ENCODE results near the gene SMIM7.
A peak's percentile ranks its signal among the peaks of the same experiment; 100 is the strongest.
"Not testable (repeated sequence)": the region's sequence is repeated elsewhere in the genome, so short reads cannot be mapped to it uniquely, and the experiment has no call there.

The SMIM7 gene

GRCh38 chr19:16654140-16654539 lies 5.8 kb downstream of the SMIM7 start:
- DNase-seq = no peak

GRCh38 chr19:16652854-16653253 lies 7.1 kb downstream of the SMIM7 start:
- DNase-seq = no peak

- DNase-seq = not testable (repeated sequence)
These were observed 8.3 kb downstream of the SMIM7 start for GRCh38 chr19:16651421-16652188.

- no peak for DNase-seq
These were observed 9.1 kb downstream of the SMIM7 start for GRCh38 chr19:16650821-16651220.

- no peak for DNase-seq
These were observed 10.2 kb downstream of the SMIM7 start for GRCh38 chr19:16649734-16650133.

GRCh38 chr19:16645140-16645539 lies 14.8 kb downstream of the SMIM7 start:
- no peak for DNase-seq

GRCh38 chr19:16641695-16642094 lies 18.2 kb downstream of the SMIM7 start:
- no peak for DNase-seq

GRCh38 chr19:16640951-16641350 lies 19.0 kb downstream of the SMIM7 start:
- DNase-seq = no peak

GRCh38 chr19:16638666-16639065 lies 21.3 kb downstream of the SMIM7 start:
- DNase-seq = no peak

GRCh38 chr19:16637535-16637934 lies 22.4 kb downstream of the SMIM7 start:
- DNase-seq = no peak

GRCh38 chr19:16631465-16631864 lies 28.5 kb downstream of the SMIM7 start:
- no peak for DNase-seq

GRCh38 chr19:16628984-16629691 lies 30.8 kb downstream of the SMIM7 start:
- DNase-seq = no peak

- peak; percentile 95 for DNase-seq
These were observed 31.6 kb downstream of the SMIM7 start, which contains the start of gene MED26 for GRCh38 chr19:16628183-16628983. Gene MED26, minus strand, starts transcription at chr19:16628204. Its CDS starts 261 bp downstream, at chr19:16627943.

- no peak for DNase-seq
These were observed 32.1 kb downstream of the SMIM7 start for GRCh38 chr19:16627928-16628182.

GRCh38 chr19:16627193-16627927 lies 32.6 kb downstream of the SMIM7 start:
- no peak for DNase-seq

GRCh38 chr19:16626796-16627192 lies 33.1 kb downstream of the SMIM7 start:
- no peak for DNase-seq

- no peak for DNase-seq
These were observed 34.6 kb downstream of the SMIM7 start for GRCh38 chr19:16625163-16625958.

GRCh38 chr19:16624236-16624635 lies 35.7 kb downstream of the SMIM7 start:
- DNase-seq = no peak

GRCh38 chr19:16623576-16623975 lies 36.4 kb downstream of the SMIM7 start:
- DNase-seq = no peak

- DNase-seq = no peak
These were observed 36.9 kb downstream of the SMIM7 start for GRCh38 chr19:16623066-16623465.

- DNase-seq = no peak
These were observed 38.7 kb downstream of the SMIM7 start for GRCh38 chr19:16621165-16621800.

GRCh38 chr19:16620584-16620983 lies 39.4 kb downstream of the SMIM7 start:
- DNase-seq = no peak

Measured in CD4-positive, alpha-beta T cell treated with Interleukin-12 subunit alpha and Interleukin-12 subunit beta, for 1 hour (primary cell).